HG02852 (cell line): Measurements from ENCODE around the gene TDRD9.

Experiments
- ATAC-seq: cut with Tn5 transposase; IDR thresholded peaks from one replicate; pipeline ENCODE4 v1.9.1; 2021; ENCODE audit warnings: mild to moderate bottlenecking, moderate library complexity; ENCODE audit not compliant: unreplicated experiment

TDRD9 gene

GRCh38 chr14:104100171-104101085 is 172.2 kb downstream of the TDRD9 start:
- no peak for ATAC-seq

GRCh38 chr14:104101086-104101621 is 172.9 kb downstream of the TDRD9 start:
- ATAC-seq = no peak

GRCh38 chr14:104101651-104102281 is 173.5 kb downstream of the TDRD9 start:
- ATAC-seq = no peak
